ENCODE results near the gene ANXA5. TPM values are rescaled to one million over a fixed set of nuclear protein-coding genes. Genes with fewer than 3 reads are reported as not detected.

ANXA5 gene
- total and polyA plus RNA-seq, 3 donors from 2014 or later, result 193 to 264 (median 250) TPM

- 90 to 97% methylated on average over 6 of the region's 6 CpGs for WGBS, 2 donors
- no peak for DNase-seq
- Histone ChIP-seq H3K4me3 (no peak overlapping the region), H3K27me3 (no peaks in the 10 kb centered on the region), H3K27ac (no peak overlapping the region), H3K36me3 (ENCODE audit: low read depth, missing control alignments) (no peaks in the 10 kb centered on the region), H3K4me1 (peaks cover 32% of the 10 kb centered on the region), H3K9me3 (no peaks in the 10 kb centered on the region)
- intact Hi-C loops (cut with DNase I; ENCODE audit: low total_unique reads), result no loop called here
- TF ChIP-seq POLR2A (IDR thresholded peaks at IDR 0.05) (no peak), CTCF (IDR thresholded peaks at IDR 0.05) (no peak)
These were observed 10.5 kb downstream of the ANXA5 start for GRCh38 chr4:121686255-121686654.

GRCh38 chr4:121685257-121685656, 11.5 kb downstream of the ANXA5 start:
- no peak overlapping the region for H3K4me3 ChIP-seq
- no peaks in the 10 kb centered on the region for H3K36me3 ChIP-seq (ENCODE audit: low read depth, missing control alignments)
- no peak overlapping the region for H3K27ac ChIP-seq
- TF ChIP-seq POLR2A (IDR thresholded peaks at IDR 0.05) (no peak), CTCF (IDR thresholded peaks at IDR 0.05) (no peak)
- 94 to 100% methylated on average over 2 of the region's 2 CpGs for WGBS, 2 donors
- DNase-seq, result no peak
- H3K9me3 ChIP-seq, result no peaks in the 10 kb centered on the region
- intact Hi-C loops (cut with DNase I; ENCODE audit: low total_unique reads), result no loop called here
- H3K4me1 ChIP-seq, result peaks cover 23% of the 10 kb centered on the region
- no peaks in the 10 kb centered on the region for H3K27me3 ChIP-seq

- Histone ChIP-seq H3K27me3 (no peaks in the 10 kb centered on the region), H3K4me3 (no peak overlapping the region), H3K4me1 (peaks cover 16% of the 10 kb centered on the region), H3K9me3 (no peaks in the 10 kb centered on the region), H3K36me3 (ENCODE audit: low read depth, missing control alignments) (no peaks in the 10 kb centered on the region), H3K27ac (no peak overlapping the region)
- DNase-seq, result no peak
- TF ChIP-seq CTCF (IDR thresholded peaks at IDR 0.05) (no peak), POLR2A (IDR thresholded peaks at IDR 0.05) (no peak)
- 74 to 84% methylated on average over 8 of the region's 8 CpGs for WGBS, 2 donors
- intact Hi-C loops (cut with DNase I; ENCODE audit: low total_unique reads), result no loop called here
These were observed 12.2 kb downstream of the ANXA5 start for GRCh38 chr4:121684561-121684960.

GRCh38 chr4:121684016-121684415, 12.8 kb downstream of the ANXA5 start:
- TF ChIP-seq POLR2A (IDR thresholded peaks at IDR 0.05) (no peak), CTCF (IDR thresholded peaks at IDR 0.05) (no peak)
- WGBS, 2 donors, result 91 to 95% methylated on average over 1 of the region's 1 CpG
- intact Hi-C loops (cut with DNase I; ENCODE audit: low total_unique reads), result no loop called here
- Histone ChIP-seq H3K4me3 (no peak overlapping the region), H3K27me3 (no peaks in the 10 kb centered on the region), H3K4me1 (peaks cover 10% of the 10 kb centered on the region), H3K27ac (no peak overlapping the region), H3K36me3 (ENCODE audit: low read depth, missing control alignments) (no peaks in the 10 kb centered on the region), H3K9me3 (no peaks in the 10 kb centered on the region)
- DNase-seq, result no peak

GRCh38 chr4:121680571-121680970, 16.2 kb downstream of the ANXA5 start:
- Histone ChIP-seq H3K4me1 (no peaks in the 10 kb centered on the region), H3K27ac (no peak overlapping the region), H3K27me3 (no peaks in the 10 kb centered on the region), H3K9me3 (no peaks in the 10 kb centered on the region), H3K4me3 (no peak overlapping the region), H3K36me3 (ENCODE audit: low read depth, missing control alignments) (no peaks in the 10 kb centered on the region)
- no peak for DNase-seq
- 75 to 77% methylated on average over 3 of the region's 3 CpGs for WGBS, 2 donors
- intact Hi-C loops (cut with DNase I; ENCODE audit: low total_unique reads), result no loop called here
- TF ChIP-seq CTCF (IDR thresholded peaks at IDR 0.05), result no peak
- TF ChIP-seq POLR2A (IDR thresholded peaks at IDR 0.05), result no peak
